ENCODE results near the gene BICC1.

- TF ChIP-seq CTCF (optimal IDR thresholded peaks at IDR 0.05 in 1 of 3, IDR thresholded peaks at IDR 0.05 in 1 of 3, conservative IDR thresholded peaks at IDR 0.05 in 1 of 3; ENCODE audit: extremely low read depth in 1 of 3, insufficient read depth in 2 of 3, low read length in 3 of 3) (no peak), EZH2 (IDR thresholded peaks at IDR 0.05; ENCODE audit: low read length) (no peak)
These were observed 135.5 kb downstream of the BICC1 start for GRCh38 chr10:58648131-58648530.

Measured in keratinocyte (primary cell).